Stimulated activated CD4-positive, alpha-beta T cell treated with anti-CD3 and anti-CD28 coated beads, Interleukin-2, amount 100 ng/mL, for 24 hours (primary cell): Measurements from ENCODE around the gene FLNA.
"Not testable (repeated sequence)": the region's sequence is repeated elsewhere in the genome, so short reads cannot be mapped to it uniquely, and the experiment has no call there.

Source experiments
- DNase-seq, 2 donors: peaks; one replicate each; pipeline ENCODE4 v3.0.0-alpha.2; 2020

Gene FLNA

DNA sequence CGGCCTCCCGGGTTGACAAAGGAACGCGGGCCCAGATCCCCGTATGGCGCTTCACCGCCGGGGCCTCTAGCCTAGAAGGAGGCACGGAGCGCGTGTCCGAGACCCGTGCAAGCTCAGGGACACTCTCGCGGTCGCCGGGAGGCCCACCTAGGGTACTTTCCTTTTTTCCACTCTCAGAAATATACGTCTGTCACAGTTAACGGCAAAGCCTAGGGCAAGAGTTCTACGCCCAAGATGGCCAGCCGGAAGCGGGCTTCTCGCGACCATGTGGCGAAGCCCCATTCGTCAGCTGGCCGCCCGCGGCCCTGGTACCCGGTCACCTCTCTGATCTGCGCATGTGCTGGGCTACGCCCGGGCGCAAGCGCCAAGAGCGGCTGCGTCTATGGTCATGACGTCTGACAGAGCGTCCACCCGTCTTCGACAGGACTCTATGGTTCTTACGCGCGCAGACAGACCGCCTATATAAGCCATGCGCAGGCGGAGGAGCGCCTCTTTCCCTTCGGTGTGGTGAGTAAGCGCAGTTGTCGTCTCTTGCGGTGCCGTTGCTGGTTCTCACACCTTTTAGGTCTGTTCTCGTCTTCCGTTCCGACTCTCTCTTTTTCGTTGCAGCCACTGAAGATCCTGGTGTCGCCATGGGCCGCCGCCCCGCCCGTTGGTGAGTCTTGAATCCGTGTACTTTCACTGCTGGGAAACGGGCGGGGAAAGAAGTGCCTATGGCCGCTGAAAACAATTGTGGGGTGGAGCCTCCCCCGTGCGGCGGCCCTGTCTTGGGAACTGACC lies 23.6 kb upstream of the FLNA start, which contains the start of gene RPL10:
RPL10 (plus strand) TSS at position 490 of the 780 bp plus-strand sequence; CDS start at position 633, 143 bp downstream.
- peak; percentile 87 to 88 for DNase-seq

DNA sequence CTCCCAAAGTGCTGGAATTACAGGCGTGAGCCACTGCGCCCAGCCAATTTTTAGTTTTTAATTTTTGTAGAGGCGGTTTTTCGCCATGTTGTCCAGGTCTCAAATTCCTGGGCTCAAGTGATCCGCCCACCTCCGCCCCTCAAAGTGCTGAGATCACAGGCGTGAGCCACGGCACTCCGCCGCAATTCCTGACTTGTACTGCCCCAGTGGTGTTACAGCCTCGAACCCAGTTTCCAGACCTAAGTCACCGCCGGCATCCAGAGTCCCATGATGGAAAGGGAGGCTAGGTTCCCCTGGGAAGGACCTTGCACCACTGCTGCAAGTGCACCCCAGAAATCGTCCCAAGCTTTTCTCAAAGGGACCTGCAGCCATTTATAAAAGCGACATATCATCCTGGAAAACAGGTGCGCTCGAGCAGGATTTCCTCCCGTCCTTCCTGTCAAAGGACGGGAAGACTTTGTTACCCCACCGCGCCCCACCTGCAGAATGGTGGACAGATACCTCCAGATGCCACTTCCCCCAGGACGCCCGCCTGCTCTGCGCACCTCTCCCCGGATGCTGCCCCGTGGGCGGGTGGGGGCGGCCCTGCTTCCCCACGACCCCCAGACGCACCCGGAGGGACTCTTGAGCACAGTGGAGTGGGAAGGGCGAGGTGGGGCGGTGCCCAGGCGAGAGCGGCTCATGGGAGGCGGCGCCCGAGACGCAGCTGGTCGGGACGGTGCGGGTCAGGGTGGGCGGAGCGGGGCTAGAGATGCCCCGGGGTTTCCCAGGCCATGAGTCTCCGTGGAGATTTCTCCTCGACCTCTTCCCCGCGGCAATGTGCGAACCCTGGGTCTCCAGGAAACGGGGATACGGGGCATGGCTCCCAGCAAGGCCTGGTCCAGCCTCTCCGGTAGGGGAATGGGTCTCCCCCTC lies 22.8 kb upstream of the FLNA start:
- peak; percentile 71 to 78 for DNase-seq

DNA sequence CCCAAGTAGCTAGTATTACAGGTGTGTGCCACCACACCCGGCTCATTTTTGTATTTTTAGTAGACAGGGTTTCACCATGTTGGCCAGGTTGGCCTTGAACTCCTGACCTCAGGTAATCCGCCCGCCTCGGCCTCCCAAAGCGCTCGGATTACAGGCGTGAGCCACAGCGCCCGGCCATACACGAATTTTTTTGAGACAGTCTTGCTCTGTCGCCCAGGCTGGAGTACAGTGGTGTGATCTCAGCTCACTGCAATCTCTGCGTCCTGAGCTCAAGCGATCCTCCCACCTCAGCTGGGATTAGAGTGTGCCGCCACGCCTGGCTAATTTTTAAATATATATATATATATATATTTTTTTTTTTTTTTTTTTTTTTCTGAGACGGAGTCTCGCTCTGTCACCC lies 21.9 kb upstream of the FLNA start:
- DNase-seq: not testable (repeated sequence)

DNA sequence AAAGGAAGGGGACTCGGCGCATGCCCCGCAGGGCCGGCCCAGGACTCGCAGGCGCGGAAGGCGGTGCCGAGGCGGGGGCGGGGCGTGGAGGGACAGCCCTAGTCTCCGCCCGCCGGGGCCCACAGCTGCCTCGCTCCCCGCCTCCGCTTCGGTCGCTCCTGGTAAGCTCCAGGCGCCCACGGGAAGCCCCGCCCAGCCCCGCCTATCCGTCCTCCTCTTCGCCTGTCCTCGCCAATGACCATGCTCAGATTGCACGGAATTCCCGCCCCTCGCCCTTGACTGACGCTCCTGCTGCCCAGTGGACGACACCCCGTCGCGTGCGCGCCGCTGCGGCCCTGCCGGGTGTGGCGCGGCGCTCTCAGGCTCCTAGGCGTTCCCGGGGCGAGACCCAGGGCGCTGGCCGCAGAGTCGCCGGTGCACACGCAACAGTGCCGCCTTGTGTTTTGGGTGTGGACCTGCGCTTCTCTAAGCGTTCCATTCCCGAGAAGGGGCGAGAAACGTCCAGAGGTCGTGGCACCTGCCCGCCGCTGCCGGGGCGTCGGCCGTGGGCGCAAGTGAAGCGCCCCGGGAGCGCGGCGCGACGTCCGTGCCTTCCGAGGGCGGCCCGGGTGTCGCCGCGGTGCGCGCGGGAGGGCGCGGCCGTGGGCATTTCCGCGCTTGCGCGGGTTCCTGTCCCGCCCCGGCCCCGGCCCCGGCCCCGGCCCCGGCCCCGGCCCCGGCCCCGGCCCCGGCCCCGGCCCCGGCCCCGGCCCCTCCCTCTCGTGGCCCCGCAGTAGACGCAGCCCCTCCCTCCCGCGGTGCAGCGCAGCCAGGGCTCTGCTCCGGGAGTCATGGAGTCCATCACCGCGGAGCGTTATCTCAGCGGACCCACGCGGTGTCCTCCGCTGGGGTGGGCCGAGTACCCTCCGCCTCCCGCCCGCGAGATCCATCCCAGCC lies 15.6 kb upstream of the FLNA start:
- not testable (repeated sequence) for DNase-seq

DNA sequence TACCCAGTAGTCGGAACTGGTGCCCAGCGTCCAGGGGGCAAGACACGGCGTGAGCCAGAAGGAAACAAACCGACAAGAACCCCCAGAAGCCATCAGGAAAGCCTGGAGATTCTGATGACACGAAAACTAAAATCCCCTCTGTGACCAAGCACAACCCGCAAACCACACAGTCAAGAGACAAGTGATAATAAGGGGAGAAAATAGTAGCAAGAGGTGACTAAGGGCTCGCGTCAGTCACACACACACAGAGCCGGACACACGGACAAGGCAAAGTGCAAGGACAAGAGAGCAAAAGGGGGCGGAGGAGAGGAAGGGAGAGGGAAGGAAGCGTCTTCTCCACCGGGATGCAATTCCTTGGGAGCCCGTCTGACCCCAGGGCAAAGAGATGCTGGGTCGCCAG lies 14.2 kb upstream of the FLNA start:
- not testable (repeated sequence) for DNase-seq

DNA sequence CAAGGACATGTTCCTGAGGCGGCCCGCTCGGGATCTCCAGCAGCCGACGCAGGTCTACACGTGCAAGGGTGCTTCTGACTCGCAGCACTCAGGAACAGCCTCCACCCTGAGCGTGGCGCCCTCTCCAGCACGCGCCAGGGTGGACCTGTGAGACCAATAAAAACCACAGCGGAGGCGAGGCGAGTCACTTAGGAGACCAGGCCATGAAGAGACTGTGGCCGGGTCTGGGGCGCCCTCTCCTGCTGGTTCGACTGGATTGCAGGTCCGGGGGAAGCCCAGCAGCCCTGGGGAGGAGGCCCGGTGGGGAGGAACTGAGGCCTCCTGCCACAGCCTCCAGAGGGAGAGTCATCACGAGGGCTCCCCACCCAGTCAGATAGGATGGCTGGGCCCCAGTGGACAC lies 13.7 kb upstream of the FLNA start:
- not testable (repeated sequence) for DNase-seq

DNA sequence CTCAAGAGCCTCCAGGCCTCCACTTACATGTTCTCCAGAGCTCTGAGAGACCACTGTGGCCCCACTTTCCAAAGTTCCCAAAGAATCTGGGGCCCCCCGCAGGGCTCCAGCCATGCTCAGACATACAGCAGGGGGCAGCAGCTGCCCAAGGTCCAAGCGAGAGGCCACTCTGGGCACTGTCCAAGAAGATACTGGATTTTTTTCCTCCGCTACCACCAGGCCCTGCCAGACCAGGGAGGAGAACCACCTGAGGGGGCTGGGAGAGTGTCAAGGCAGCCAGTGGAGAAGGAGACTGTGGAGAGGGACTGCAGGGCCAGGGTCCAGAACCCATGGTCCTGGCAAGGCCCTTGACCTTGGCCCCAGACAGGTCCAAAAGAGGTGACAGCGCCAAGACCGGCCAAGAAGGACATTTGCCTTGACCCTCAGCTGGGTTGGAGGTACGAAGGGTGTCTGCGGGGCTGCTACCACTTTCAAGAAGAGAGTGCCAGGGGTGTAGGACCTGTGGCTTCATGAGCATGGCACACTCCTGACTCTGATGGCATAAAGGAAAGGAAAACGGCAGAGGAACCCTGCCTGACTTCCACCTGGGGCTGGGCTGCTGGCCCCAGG lies 10.0 kb upstream of the FLNA start:
- no peak for DNase-seq

DNA sequence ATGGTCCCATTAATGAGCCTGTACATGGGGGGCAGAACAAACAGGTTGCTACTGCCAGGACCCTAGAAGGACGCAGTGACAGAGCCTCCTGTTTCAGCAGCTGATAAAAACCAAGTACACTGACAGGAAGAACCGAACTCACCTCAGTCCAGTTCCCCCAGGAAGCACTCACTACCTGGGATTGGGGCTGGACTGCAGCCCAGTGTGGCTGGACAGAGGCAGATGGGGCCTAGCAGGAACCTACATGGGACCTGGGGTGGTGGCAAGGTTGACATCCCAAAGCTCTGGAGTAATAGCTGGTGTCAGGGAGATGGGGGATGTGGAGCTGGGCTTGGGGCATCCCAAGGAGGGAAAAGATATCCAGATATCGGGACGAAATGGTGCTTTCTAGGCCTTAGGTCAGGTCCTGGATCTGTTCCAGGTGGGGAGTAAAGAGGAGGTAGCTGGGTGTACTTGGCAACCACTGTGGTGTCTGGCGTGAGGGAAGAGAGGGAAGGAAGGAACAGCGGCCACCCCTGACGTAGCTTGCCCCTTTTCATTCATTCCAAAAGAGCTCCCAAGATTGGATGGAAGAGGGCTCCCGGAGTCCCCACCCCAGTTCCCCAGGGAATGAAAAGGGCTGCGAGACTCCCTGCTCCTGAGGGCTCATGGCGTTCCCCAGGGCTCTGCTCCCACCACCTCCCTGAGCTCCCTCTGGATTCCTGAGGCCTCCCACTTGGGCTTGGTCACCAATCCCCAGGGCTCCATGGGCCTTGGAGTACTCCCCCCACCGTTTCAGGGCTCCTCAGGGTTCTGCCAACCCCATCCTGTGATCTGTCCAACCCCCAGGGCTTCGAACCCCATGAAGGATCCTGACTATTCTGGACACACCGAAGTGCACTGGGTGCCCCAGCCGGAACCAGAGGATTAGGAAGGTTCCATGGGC lies 9.2 kb upstream of the FLNA start:
- DNase-seq: no peak

DNA sequence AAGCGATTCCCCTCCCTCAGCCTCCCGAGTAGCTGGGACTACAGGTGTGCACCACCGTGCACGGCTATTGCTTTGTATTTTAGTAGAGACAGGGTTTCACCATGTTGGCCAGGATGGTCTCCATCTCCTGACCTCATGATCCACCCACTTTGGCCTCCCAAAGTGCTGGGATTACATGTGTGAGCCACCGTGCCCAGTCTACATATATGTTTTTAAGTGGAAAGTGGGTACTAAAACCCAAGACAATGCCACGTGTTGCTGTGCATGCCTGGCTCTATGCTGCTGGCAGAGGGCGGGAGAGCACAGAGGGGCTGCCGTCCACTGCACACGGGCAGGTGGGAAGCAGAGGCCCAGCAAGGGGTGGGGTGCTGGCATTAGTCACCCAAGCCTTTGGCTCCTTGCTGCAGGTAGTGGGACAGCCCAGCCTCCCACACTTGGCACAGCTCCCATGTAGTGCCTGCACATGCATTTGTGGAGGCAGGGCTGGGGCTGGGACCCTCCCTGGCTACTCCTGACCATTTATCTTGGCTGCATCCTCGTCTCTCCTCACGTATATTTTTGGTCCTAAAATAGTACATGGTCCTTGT lies 8.1 kb upstream of the FLNA start:
- DNase-seq: no peak

DNA sequence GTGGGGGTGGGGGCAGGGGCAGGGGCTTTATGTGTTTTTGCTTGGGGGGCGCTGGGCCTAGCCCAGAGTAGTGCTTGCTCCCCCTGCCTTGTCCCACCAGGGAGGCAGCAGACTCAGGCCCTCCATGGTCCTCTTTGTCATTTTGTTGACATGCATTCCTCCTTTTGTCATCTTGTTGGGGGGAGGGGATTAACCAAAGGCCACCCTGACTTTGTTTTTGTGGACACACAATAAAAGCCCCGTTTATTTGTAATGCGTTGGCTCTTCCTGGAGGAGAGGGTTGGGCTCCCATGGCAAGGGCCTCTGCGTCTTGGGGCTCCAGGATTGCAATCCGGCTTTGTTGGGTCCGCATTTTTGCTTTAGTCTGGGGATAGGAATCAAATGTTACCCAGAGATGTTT lies 6.8 kb upstream of the FLNA start:
- no peak for DNase-seq

DNA sequence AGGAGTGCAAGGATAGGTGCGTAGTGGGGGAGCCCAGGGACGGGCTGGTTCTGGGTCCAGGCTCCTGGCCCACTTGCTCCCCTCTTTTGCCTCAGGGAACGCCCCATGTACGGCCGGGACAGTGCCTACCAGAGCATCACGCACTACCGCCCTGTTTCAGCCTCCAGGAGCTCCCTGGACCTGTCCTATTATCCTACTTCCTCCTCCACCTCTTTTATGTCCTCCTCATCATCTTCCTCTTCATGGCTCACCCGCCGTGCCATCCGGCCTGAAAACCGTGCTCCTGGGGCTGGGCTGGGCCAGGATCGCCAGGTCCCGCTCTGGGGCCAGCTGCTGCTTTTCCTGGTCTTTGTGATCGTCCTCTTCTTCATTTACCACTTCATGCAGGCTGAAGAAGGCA lies 6.4 kb upstream of the FLNA start:
- DNase-seq: no peak

DNA sequence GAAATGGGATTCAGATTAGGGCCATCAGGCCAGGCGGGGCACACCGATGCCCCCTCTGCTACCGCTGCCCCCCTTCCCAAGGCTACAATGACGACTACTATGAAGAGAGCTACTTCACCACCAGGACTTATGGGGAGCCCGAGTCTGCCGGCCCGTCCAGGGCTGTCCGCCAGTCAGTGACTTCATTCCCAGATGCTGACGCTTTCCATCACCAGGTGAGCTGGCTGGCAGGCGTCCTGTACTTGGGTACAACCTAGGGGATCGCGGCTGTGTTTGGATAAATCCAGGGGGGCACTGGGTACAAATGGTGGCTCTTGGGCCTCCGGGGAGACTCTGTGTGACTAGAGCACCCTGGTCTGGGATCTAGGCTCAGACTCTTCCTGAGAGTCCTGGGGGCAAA lies 5.7 kb upstream of the FLNA start:
- DNase-seq: no peak

DNA sequence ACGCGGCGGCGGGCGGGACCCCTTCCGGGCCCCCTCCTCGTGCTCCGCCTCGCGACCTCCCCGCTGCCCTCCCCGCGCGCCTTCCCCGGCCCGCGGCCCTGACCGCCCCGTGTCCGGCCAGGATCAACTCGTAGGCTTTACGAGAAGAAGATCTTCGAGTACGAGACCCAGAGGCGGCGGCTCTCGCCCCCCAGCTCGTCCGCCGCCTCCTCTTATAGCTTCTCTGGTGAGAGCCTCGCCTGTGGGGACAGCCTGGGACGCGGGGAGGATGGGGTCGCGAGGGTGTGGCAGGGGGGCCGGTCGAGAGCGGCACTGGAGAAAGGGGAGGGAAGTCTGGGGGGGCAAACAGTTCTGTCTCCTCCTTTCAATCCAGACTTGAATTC lies 5.1 kb upstream of the FLNA start:
- DNase-seq: no peak

DNA sequence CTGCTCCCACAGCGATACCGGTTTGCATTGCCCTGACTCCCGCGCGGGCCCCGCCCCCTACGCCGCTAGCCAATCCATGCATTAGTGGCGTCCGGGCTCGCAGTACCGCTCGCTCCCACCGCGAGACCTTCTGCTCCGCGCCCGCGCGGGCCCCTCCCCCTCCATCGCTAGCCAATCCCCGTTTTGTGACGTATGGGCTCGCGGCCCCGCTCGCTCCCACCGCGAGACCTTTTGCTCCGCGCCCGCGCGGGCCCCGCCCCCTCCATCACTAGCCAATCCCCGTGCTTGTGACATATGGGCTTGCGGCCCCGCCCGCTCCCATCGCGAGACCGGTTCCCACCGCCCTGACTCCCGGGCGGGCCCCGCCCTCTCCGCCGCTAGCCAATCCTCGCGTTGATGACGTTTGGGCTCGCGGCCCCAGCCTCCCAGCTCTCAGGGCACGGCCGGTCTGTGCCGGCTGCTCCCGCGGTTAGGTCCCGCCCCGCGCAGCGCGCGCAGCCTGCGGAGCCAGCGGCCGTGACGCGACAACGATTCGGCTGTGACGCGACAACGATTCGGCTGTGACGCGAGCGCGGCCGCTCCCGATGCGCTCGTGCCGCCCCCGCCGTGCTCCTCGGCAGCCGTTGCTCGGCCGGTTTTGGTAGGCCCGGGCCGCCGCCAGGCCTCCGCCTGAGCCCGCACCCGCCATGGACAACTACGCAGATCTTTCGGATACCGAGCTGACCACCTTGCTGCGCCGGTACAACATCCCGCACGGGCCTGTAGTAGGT lies 4.5 kb upstream of the FLNA start, which contains the start of gene EMD:
EMD (plus strand) TSS at position 497 of the 770 bp plus-strand sequence; CDS start at position 687, 190 bp downstream.
- DNase-seq: peak; percentile 94 to 95

DNA sequence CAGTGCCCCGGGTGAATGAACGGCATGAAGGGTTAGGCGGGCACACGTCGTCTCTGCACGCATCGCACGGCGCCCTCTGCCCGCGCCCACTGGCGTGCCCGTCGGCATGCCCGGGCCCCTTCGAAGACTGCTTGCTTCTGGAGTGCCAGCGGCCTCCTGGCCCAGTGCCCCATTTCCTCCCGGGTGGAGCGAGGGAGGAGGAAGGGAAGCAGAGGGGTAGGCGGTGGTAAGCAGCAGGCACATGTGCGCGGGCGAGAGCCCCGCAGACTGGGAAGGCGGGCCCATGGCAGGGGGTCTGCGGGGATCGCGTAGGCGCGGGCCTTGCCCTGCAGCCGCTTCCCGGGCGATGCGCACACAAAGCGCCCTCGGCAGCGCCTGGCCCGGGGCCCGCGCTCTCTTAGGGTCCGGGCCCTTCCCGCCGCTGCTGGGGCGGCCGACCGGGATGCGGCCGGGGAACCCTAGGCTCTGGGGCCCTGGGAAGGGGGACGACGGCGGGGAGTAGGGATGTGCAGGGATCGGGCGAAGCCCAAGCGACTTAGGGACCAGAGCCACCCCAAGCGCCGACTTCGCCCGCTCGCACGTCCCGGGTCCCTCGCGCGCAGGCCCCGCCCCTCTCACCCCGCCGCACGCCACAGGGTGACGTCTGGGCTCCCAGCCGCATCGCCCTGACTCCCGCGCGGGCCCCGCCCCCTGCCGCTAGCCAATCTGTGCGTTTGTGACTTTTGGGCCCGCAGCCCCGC lies 3.8 kb upstream of the FLNA start:
- peak; percentile 37 for DNase-seq

DNA sequence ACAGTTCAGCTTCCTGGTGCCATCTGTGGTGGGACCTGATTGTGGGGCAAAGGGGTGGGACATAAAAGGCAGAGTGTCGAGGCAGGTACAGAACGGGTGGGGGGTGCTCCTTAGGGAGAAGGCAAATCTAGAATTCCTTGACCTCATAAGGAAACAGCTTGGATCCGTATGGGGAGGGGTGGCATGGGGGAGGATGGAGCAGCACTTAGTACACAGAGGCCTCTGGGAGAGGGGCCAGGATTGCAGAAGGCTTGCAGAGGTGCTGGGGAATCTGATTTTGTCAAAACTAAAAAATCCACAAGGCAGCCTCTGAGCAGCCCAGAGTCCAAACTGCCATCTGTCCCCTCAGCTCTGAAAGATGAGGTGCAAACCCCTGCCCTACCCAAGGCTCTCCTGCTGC lies 2.3 kb upstream of the FLNA start:
- no peak for DNase-seq

DNA sequence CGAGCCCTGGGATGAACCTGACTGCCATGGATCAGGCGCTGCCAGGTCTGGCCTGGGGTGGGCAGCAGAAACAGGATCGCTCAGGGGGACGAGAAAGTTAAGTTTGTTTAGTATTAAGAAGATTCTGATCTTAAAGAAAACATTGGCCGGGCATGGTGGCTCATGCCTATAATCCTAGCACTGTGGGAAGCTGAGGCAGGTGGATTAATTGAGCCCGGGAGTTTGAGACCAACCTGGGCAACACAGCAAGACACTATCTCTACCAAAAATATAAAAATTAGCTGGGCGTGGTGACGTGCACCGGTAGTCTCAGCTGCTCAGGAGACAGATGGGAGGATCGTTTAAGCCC lies 696 bp upstream of the FLNA start:
- DNase-seq: no peak

DNA sequence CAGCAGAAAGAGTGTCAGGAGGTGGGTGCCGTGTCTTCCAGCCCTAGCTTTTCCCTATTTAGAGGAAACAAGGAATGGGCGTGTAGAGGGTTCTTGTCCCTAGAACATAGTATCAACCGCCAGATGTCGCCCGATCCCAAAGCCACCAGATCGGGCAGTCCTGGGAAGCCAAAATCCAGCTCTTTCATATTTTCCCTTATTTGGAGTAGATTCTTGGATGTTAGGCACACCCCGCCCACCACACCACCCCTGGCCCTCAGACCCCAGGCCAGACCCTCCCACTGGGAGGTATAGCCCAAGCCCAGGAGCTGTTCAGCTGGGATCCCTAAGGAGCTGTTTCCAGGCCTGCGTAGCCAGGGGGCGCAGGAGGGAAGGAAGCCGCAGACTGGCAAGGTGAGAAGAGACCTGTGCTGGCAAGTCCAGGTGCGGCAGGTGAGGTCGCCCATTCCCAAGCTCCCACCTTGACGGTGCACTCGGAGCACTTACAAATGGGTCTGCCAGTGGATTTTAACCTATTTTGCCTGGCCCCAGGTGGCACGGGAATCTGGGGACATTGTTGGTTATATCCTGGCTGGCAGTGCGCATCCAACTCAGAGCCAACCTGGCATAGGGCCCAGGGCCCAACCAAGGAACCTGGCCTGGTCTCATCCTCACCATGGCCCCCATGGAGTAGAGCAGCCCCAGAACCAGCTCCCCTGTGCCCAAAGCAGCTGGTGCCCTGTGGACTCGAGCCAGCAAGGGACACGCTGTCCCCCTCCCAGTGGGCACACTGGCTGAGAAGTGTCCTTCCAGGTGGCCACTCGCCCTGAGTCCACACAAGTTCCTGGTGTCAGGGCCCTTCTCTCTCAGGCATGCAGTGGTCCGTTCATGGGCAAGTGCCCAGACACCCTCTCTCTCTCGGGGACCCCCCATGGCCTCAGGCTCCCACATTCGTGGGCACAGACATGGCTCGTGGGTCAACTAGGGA lies 811 bp downstream of the FLNA start:
- no peak for DNase-seq
